Right renal pelvis (tissue), 4 donors: ENCODE data around the gene RCAN3. TPM values are rescaled to one million over a fixed set of nuclear protein-coding genes. Genes with fewer than 3 reads are reported as not detected.

Source experiments
- DNase-seq, 4 donors: peaks; one replicate each; pipeline ENCODE4 v3.0.0-alpha.2; 2013; ENCODE audit warnings: low read depth in 4 of 4, low spot score in 3 of 4, missing footprints in 1 of 4
- polyA plus RNA-seq, 4 donors: library from polyadenylated mRNA; unstranded; fragments of 120-200 nt; gene quantifications; one replicate each; pipeline ENCODE4 v1.2.1, GENCODE V29; 2013; ENCODE audit not compliant: insufficient read length in 4 of 4

The RCAN3 gene
- polyA plus RNA-seq, 4 donors: 7.9 to 12.7 (median 12.2) TPM

DNA sequence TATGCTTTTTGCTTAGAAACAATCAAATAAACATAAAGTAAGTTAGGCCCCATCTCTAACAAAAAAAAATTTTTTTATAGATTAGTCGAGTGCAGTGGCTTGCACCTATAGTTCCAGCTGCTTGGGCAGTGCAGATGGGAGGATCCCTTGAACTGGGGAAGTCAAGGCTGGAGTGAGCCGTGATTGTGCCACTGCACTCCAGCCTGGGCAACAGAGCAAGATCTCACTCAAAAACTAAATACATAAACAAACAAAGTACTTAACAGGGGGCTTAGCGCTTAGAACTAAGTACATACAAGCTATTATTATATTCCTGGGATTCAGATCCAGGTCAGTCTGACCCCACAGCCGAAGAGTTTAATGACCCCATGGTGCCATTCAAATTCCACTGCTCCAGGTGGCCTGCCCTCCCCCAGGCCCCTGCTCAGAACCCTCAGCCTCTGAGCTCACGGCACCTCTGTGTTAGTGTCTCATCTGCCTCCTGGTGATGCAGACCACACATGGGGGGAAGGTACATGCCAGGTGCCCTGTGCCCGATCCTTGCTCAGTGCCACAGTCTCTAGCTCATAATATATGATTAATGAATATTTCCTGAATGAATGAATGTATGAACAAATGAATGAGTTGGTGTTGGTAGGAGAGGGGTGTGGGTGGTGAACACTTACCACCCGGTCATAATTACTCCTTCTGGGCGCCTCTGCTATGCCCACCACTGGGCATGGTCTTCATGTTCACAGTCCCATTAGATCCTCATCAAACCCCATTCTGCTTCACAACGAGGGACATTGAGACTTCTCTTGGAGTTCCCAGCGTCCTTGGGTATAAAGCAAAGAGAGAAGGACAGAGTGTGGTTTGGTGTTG lies 67.9 kb downstream of the RCAN3 start:
- DNase-seq: no peak

- no peak for DNase-seq
Observed at GRCh38 chr1:24572301-24572700, 69.7 kb downstream of the RCAN3 start.

DNA sequence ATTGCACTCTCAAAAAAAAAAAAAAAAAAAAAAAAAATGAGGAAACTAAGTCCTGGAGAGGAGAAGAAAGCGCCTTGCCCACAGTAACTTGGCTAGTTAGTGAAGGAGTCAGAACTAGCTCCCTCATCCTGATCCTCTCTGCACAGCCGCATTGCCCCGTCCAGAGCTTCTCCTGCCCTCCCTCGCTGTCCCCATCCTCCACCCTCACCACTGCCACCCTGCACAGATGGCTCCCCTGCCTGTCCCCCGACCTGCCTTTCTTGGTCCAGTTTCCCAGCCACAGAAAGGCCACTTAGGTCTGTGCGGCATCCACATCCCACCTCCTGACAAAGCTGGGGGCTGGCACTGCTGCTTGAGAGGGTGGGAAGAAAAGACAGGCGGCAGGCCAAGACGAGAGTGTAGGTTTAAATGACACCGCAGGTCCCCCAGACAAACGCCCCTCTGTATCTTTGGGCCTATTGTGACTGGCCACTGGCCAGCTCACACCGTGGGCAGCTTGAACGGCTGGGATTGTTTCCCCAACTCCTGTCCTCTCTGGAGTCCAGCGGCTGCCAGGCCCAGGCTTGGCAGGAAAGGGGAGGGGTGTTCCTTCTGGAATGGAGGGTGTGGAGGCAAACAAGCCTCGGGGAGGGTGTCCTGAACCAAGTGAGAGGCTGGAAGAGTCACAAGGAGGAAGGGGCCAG lies 73.4 kb downstream of the RCAN3 start:
- DNase-seq: no peak

DNA sequence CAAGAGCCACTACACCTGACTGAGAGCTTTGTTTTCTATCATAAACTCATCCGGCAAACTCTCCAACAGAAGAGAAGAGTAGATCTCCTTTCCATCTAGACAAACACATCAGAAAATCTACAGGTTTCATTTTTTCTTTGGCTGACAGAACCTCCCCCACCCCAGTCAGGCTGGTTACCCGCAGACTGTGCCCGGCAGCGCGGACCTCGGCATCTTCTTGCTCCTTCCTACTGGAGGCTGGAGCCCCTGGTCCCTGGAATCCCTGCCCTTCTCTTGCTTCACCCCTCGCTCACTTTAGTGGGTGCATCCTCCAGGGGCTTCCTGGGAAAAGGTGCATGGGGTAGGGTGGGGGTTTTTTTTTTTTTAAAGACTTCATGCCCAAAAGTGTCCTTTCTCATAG lies 76.2 kb downstream of the RCAN3 start:
- DNase-seq: no peak

DNA sequence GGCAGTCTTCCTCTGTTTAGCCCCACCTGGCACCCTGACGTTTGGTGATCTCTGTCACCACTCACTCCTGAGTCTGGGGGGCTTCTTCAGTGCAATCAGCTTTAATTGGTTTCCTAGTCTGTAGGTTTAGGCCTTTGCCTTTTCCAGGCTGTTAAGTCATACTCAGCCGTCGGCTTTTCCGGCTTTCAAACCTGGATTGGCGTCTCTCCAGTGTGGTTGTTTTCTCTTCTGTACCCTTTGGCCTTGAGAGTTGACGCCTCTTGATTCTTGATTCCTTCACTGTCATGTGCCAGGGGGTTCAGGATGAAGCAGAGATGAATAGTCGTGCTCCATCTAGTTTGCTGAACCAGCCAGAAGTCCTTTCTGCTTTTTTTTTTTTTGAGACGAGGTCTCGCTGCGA lies 78.1 kb downstream of the RCAN3 start:
- no peak for DNase-seq

DNA sequence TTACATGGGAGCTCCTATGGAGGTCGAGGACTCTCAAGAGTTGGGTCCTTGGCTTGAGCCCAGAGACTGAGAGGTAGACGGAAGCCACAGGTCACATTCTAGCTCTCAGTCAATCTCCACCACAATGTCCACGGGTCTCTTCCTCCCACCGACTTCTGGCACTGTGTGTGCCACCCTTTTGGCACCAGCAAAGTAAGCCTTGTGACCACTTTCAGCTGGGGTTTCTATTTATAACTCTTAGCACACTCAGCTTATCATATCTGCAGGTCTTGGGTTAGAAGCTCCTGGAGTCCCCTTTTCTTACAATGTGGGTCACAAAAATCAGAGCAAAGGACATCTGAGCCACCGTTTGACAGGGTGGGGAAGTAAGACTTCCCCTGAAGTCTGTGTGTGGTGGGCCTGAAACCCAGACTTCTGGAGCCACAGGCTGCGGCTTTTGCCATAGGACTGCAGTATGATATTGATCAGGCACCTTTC lies 81.6 kb downstream of the RCAN3 start:
- no peak for DNase-seq

DNA sequence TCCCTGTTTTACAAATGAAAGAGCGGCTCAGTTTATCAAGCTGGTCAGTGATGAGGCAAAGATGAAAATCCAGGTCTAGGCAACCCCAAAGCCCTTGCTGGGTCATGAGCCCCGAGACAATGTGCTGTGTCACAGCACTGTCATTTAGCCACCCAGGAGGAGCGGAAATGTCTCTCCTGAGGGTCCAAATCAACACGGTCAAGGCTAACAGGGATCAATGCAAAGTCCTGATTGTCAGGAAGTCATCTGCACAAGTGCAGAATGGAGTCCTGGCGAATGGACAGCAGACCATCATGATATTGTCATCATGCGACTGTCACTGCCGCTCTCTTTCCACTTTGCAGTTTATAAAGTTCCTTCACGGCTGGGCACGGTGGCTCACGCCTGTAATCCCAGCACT lies 83.5 kb downstream of the RCAN3 start:
- no peak for DNase-seq

GRCh38 chr1:24586970-24587820 lies 84.6 kb downstream of the RCAN3 start:
- DNase-seq: peak in 3 of 4 donors; percentile 18 to 35 (median 30)

- DNase-seq: no peak
Observed at GRCh38 chr1:24588573-24588972, 85.9 kb downstream of the RCAN3 start.

- no peak for DNase-seq
Observed at GRCh38 chr1:24589200-24589599, 86.6 kb downstream of the RCAN3 start.

Other genes starting within 250 kb of the RCAN3 start
- 10 to 100 TPM in 1 of 4 donors, 1 to 10 TPM in 3; 2.1 to 12.1 (median 4.9) TPM for gene GRHL3, start 183.5 kb upstream of the RCAN3 start, polyA plus RNA-seq
- gene STPG1, start 89.1 kb upstream of the RCAN3 start, polyA plus RNA-seq: 10 to 100 TPM; 10.3 to 13.6 (median 12.1) TPM
- 10 to 100 TPM; 20.1 to 23.0 (median 21.3) TPM for gene NIPAL3, start 87.0 kb upstream of the RCAN3 start, polyA plus RNA-seq
- gene NCMAP, start 53.3 kb downstream of the RCAN3 start, polyA plus RNA-seq: under 1 TPM; 0.49 to 0.91 (median 0.62) TPM
- 100 to 1,000 TPM; 109 to 146 (median 131) TPM for gene SRRM1, start 140.5 kb downstream of the RCAN3 start, polyA plus RNA-seq
- gene CLIC4, start 242.6 kb downstream of the RCAN3 start, polyA plus RNA-seq: 100 to 1,000 TPM; 183 to 230 (median 222) TPM